Colon (tissue), 2 donors: ENCODE data around the gene PKN2.
"Not testable (repeated sequence)": the region's sequence is repeated elsewhere in the genome, so short reads cannot be mapped to it uniquely, and the experiment has no call there.

ENCODE experiments used
- FAIRE-seq: peaks from 2 replicates; lab custom pipeline; 2012; peaks lifted over from hg19 to GRCh38; lab: Jason Lieb, UNC
- donor health status: control.
- donor health status: control.

The PKN2 gene

GRCh38 chr1:88680471-88680870, 3.6 kb upstream of the PKN2 start:
- FAIRE-seq = no peak

GRCh38 chr1:88680911-88681622, 3.0 kb upstream of the PKN2 start:
- FAIRE-seq = no peak

GRCh38 chr1:88684482-88685258, 597 bp downstream of the PKN2 start:
- no peak for FAIRE-seq

- no peak for FAIRE-seq
Observed at GRCh38 chr1:88685259-88685620, 1.2 kb downstream of the PKN2 start.

- FAIRE-seq = no peak
Observed at GRCh38 chr1:88691540-88691939, 7.5 kb downstream of the PKN2 start.

GRCh38 chr1:88695781-88696180, 11.7 kb downstream of the PKN2 start:
- FAIRE-seq = no peak

GRCh38 chr1:88697503-88697902, 13.4 kb downstream of the PKN2 start:
- no peak for FAIRE-seq

- no peak for FAIRE-seq
Observed at GRCh38 chr1:88698140-88698539, 14.1 kb downstream of the PKN2 start.

GRCh38 chr1:88698764-88699163, 14.7 kb downstream of the PKN2 start:
- no peak for FAIRE-seq

GRCh38 chr1:88700425-88701013, 16.4 kb downstream of the PKN2 start:
- no peak for FAIRE-seq

- no peak for FAIRE-seq
Observed at GRCh38 chr1:88701275-88701674, 17.2 kb downstream of the PKN2 start.

- FAIRE-seq = not testable (repeated sequence)
Observed at GRCh38 chr1:88701793-88702192, 17.7 kb downstream of the PKN2 start.

- FAIRE-seq = no peak
Observed at GRCh38 chr1:88708011-88708410, 23.9 kb downstream of the PKN2 start.

GRCh38 chr1:88712907-88713306, 28.8 kb downstream of the PKN2 start:
- FAIRE-seq = not testable (repeated sequence)

GRCh38 chr1:88716571-88716970, 32.5 kb downstream of the PKN2 start:
- FAIRE-seq = not testable (repeated sequence)

GRCh38 chr1:88722492-88722891, 38.4 kb downstream of the PKN2 start:
- no peak for FAIRE-seq

GRCh38 chr1:88726697-88727096, 42.6 kb downstream of the PKN2 start:
- no peak for FAIRE-seq

GRCh38 chr1:88727205-88727604, 43.1 kb downstream of the PKN2 start:
- FAIRE-seq = no peak

- FAIRE-seq = no peak
Observed at GRCh38 chr1:88729297-88729696, 45.2 kb downstream of the PKN2 start.

GRCh38 chr1:88730132-88730675, 46.1 kb downstream of the PKN2 start:
- FAIRE-seq = no peak

- FAIRE-seq = no peak
Observed at GRCh38 chr1:88730995-88731394, 46.9 kb downstream of the PKN2 start.

- FAIRE-seq = peak; percentile 53
Observed at GRCh38 chr1:88731475-88732269, 47.6 kb downstream of the PKN2 start.
